ENCODE measurements around the gene RXRA.
"Not testable (repeated sequence)": the region's sequence is repeated elsewhere in the genome, so short reads cannot be mapped to it uniquely, and the experiment has no call there.

Gene RXRA

DNA sequence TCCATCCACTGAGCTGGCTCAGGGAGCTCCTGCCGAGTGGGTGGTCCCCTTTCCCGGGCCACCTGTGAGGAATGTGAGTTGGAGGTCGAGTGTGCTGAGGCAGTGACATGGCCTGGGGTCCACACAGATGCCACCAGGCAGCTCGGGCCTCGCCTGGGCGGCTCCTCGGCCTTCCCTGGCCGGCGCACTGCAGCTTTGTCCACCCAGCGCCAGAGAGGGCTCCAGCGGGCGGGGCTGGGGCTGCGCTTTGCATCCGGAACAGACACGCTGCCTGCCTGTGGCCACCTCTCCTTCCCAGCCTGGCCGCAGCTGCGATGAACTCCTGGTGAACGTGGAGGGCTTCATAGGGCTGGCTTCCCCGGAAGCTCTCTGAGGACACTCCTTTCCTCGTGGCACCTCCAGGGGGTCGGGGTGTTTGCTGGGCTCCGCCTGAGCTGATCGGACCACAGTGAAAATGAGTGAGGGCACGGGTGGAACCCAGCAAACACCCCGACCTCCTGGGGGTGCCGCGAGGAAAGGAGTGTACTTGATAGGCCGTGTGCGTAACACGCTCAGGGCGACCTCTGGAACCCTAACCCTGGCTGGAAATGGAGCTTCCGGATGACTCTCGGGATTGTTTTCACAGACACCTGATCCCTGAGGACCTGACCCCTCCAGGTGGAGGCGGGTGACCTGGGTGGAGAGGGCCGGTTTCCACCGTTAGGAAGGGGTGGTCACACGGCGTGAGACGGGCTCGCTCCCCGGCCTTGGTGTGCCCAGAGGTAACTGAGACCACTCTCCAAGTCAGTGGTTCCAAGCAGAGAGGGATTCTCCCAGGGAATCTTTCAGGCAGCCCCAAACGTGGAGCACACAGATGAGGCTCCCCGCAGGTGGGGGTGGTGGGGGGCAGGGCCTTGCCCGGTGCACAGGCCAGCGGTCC is 31.8 kb upstream of the RXRA start:
- DNase-seq: no peak

DNA sequence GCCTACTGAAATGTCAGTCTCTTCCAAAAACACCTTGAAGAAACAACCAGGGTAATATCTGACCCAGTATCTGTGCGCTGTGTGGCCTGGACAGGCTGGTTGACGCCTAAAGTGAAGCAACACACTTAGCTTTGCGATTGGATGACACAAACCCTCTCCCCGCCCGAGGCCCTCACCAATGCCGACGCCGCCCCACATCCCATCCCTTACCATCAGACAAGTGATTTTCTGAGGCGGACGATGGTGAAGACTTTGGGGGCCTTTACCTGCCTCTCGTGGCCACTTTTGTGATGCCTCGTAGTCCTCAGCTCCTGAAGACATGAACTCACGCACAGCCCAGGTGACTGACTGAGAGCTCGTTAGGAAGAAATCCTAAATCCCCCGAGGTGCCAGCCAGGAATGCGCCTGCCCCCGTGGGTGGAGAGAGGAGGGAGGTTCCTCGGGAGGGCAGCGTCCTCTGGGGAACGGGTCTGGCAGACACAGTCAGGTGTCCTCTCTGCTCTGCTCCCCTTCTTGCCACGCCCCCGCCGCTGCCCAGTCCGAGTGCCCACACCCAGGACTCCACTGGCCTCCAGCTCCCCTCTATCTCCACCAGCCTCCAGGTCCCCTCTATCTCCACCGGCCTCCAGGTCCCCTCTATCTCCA is 31.0 kb upstream of the RXRA start:
- no peak for DNase-seq

DNA sequence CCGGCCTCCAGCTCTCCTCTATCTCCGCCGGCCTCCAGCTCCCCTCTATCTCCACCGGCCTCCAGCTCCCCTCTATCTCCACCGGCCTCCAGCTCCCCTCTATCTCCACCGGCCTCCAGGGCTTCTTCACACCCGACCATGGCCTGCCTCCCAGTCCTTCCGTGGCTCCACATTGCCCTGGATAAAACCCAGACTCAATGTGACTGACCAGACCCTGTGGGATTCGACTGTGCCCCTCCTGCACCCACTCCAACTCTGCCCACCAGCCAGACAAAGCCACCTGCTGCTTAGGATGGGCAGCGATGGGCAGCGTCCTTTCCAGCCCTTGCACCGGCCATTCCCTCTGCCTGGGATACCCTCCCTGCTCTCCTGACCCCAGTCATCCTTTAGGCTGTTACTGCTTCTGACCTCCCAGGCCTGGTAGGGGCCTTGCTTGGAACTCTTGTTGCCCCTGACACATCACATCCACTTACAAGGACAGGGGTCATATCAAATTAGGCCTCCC is 30.5 kb upstream of the RXRA start:
- DNase-seq: no peak

DNA sequence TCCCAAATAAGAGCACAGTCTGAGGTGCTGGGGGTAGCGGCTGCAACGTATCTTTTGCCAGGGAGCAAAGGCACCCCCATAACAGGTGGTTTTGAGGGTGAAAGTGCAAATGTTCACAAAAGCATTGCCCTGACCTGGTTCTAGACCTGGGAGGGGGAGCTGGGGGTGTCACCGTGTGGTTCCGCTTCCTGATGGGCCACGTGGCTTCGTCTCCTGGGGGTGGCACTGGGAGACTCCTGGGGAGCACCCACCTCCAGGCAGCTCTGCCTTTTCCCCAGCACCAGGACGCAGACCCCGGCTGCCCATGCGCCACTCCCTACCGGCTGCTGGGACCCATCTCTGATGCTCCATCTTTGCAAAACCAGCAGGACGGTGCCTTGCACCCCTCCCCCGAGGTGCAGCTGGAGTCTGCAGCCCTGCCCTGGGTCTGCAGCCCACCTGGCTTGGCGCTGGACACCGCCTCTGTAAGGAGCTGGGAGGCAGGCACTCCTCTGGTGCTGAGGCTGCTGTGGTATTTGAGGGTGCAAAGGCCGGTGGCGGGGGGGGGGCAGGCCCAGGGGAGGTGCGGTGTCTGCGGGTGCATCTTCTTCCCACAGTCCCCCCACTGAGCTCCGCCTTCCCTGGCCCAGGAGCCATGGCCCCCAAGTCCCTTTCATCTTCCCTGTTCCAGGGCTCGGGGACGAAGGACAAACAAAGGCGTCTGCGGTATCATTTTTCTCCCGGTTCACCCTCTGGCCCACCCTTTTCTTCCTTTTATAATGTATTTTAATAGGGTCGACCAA is 29.8 kb upstream of the RXRA start:
- DNase-seq: no peak

DNA sequence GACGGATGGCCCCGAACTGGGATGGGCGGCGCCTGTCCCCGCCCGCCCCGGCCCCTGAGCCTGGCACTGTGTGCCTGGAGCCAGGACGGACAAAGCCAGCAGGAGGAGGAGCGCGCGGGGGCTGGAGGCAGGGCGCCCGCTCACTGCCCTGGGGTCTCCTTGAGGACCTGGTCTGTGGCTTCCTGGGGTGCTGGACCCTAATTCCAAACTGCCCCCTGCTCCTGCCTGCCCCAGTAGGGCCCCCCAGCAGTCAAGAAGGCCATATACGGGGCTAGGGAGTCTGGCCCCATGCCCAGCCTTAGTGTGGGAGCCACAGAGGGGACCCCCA is 29.2 kb upstream of the RXRA start:
- DNase-seq: no peak

DNA sequence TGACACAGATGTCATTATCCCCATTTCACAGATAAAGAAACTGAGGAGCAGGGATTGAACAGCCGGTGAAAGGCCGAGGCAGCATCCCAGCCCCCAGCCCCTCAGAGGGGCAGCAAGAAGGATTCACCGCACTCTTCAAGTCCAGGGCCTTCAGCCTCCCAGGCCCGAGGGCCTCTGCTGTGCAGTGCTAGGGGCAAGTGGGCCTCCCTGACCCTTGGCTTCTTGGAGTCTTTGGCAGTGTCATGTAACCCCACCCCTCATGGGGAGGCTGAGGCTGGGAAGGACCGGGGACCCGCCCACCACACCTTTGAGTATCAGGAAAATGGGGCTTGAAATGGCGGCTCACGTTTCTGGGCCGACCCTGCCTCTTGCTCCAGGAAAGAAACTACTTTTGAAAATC is 28.7 kb upstream of the RXRA start:
- no peak for DNase-seq

DNA sequence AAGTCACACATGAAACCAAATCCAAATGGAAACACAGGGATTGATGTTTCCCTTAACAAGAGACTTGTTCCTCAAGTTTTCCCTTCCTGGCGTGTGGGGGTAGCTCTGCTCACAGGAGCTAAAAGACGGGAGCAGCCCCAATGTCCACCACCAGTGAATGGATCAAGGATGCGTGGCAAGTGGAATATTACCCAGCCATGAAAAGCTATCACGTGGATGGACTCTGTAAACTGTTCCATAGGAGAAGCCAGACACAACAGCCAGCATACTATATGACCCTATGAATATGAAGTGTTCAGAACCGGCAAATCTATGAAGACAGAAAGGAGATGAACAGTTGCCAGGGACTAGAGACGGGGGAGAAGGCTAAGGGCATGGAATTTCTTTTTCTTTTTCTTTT is 28.3 kb upstream of the RXRA start:
- no peak for DNase-seq

DNA sequence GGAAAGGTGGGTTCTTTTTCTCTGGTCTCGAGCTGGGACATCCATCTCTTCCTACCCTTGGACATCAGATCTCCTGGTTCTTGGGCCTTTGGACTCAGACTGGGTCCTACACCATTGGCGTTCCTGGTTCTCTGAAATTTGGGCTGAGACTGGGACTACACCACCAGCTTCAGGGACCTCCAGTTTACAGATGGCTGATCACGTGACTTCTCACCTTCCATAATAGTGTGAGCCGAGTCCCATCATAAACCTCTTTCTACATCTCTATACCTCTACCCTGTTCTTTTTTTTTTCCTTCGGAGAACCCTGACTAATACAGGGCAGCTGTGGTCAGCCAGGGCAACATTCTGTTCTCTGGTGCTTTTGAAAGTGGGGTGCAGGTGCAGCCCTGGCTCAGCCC is 27.2 kb upstream of the RXRA start:
- DNase-seq: no peak

DNA sequence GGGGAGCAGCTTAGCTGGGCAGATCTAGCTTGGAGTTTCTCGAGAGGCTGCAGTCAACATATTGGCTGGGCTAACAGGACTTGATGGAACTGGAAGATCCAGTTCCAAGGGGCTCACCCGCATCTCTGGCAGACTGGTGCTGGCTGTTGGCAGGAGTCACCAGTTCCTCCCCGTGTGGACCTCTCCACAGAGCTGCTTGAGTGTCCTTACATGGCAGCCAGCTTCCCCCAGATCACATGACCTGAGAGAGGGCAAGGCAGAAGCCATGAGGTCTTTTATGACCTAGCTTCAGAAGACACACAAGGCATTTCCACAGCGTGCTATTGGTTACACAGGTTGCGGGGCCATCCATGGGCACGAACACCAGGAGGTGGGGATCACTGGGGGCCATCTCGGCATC is 26.4 kb upstream of the RXRA start:
- no peak for DNase-seq

DNA sequence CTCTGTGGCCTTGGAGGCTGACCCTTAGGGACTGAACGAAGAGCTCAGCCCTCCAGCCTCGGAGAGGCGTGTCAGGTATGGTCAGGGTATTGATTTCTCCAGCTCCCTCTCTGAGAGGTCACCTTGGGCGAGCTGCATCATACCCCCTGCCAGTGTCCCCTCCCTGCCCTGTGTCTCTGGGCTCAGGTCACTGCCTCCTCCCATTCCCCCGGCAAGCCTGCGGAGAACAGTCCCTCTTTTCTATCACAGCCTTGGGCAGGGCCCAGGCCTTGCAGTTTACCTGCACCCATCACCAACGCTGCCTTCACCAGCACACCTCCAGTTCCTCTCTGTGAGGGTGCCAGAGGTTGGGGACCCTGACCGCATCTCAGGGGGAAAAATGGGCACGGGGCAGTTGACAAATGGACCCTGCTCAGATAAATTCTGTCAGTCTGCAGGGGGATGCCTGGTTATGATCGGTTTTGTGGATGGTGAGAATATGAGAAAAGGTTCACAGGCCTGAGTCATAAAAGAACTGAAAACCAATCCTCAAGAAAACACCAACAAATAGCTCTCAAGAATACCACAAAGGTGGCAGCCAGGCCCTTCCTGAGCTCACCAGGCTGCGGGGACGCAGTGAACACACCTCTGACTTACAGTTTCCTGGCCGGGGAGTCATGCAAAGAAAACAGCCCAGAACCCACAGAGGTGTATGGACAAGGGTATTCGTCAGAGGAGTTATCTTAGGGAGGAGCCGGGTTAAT is 24.7 kb upstream of the RXRA start:
- no peak for DNase-seq

DNA sequence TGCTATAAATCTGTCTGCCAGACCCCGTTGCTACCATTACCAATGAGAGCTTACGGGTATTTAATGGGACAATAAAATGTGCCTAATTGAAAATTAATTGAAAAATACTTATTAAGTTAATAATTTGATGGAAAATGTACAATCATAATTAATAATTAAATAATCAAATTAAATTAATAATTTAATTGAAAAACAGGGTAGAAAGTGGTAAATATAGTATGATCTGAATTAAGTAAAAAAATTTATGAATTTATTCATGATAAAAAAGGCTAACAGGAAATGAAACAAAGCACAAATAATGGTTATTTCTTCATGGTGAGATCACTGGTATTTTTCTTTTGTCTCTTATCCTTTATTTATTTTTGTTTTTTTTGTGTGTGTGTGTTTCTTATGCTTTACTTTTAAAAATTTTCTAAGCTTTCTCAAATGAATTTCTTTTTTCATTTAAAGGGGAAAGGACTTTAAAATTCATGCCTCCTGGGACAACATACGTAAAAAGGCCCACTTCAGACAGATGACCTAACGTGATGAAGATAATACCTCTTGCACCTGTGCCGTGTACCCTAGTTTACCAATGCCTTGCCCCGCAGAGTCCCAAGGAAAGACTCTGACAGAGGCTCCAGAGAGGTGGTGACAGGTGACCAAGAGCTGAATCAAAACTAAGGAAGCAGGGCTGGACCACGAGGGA is 24.0 kb upstream of the RXRA start:
- DNase-seq: no peak

DNA sequence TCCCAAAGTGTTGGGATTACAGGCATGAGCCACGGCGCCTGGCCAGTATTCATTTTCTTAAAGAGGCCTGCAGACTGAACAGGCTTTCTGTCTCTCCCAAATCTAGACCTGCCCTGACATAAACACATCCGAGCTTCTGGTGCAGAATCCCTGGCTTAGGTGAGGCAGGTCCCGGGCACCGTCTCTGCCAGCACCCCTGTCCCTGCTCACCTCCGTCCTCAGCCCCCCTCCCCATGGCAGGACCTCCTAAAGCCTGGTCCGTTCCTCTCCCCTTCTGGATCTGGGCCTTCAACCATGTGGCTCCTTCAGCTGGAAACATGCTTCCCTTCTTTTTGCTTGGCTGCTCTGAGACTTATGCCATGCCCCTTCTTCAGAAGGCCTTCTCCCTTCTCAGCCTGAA is 22.7 kb upstream of the RXRA start:
- no peak for DNase-seq

DNA sequence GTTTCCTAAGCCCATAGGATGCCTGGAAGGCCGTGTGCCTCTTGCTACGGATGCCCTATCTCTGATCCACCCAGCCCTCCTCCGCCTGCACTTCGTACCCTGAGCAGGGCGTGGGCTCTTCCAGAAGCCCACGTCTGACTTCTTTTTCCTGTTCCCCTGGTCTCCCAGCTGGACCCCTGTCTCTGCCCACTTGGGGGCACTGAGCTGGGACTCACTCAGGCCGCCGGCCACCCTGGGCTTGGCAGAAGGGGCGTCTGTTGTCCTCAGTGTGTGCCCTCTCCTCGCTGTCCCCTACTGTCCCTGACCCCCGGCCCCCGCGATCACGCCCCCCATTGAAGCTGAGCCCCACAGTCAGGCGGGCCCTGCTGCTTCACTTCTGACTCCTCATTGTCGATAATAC is 22.0 kb upstream of the RXRA start:
- DNase-seq: no peak

DNA sequence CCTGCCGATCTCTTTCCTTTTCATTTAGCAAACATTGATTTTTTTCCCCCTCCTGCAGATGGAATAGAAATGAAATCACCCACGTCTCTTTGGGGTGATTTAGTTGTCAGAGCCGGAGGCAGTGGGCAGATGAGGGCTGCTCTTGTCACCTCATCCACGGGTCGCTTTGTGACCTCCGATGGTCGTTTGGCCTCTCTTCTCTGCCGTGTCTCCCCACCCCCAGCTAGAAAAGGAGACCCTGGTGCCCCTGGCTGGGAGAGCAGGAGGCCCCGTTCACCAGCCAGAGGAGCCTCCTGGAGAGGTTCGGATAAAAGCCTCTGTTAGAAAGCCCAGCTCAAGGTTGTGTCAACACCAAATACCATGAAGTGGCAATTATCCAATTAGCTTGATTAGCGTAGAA is 21.6 kb upstream of the RXRA start:
- no peak for DNase-seq

DNA sequence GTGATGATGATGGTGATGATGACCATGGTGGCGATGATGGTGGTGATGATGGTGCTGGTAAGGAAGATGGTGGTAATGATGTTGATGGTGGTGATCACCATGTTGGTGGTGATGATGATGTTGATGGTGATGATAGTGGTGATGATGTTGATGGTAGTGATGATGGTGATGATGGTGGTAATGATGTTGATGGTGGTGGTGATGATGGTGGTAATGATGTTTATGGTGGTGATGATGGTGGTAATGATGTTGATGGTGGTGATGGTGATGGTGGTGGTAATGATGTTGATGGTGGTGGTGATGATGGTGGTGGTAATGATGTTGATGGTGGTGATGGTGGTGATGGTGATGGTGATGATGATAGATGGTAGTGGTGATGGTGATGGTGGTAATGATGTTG is 20.7 kb upstream of the RXRA start:
- no peak for DNase-seq

DNA sequence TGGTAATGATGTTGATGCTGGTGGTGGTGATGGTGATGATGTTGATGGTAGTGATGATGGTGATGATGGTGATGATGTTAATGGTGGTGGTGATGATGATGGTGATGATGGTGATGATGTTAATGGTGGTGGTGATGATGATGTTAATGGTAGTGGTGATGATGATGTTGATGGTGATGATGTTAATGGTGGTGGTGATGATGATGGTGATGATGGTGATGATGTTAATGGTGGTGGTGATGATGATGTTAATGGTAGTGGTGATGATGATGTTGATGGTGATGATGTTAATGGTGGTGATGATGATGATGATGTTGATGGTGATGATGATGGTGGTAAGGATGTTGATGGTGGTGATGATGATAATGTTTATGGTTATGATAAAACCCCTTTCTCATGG is 20.2 kb upstream of the RXRA start:
- not testable (repeated sequence) for DNase-seq

DNA sequence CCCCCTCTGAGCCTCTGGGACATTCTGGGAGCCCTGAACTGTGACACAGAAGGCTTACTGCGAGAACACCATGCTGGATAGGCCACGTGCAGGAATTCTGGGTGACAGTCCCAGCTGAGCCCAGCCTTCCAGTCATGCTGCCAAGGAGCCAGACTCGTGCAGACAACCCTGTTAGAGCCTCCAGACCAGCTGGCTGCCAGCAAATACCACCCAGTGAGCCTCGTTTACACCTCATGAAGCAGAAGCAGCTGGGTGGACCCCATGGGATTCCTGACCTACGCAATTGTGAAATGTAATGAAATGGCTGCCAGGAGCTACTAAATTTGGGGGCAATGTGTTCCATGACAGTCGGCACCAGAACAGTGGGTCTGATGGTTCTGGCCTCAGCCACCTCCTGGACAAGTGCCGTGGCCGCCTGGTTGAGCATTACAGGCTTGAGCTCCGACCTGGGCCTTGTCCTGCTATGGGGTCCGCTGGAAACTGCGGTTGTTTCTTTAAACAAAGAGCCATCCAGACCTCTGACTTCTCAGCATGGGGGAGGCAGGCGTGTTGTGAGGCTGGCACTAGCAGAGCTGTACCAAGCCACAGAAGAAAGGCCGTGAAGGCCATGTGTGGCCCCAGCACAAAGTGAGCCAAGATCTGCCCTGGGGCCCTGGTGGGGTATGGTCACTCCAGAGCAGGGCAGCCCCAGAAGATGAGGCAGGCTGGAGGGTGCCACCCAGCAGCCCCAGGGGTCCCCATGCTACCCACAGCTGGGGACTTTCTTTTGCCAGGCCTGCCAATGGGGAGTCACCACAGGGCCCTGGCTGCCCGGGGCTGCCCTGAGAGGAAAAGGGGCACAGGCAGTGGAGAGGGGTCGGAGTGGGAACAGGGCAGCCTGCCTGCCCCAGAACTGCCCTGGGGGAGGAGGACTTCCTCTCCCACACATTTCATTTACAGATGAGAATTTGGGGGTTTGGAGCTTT is 19.3 kb upstream of the RXRA start:
- DNase-seq: no peak

DNA sequence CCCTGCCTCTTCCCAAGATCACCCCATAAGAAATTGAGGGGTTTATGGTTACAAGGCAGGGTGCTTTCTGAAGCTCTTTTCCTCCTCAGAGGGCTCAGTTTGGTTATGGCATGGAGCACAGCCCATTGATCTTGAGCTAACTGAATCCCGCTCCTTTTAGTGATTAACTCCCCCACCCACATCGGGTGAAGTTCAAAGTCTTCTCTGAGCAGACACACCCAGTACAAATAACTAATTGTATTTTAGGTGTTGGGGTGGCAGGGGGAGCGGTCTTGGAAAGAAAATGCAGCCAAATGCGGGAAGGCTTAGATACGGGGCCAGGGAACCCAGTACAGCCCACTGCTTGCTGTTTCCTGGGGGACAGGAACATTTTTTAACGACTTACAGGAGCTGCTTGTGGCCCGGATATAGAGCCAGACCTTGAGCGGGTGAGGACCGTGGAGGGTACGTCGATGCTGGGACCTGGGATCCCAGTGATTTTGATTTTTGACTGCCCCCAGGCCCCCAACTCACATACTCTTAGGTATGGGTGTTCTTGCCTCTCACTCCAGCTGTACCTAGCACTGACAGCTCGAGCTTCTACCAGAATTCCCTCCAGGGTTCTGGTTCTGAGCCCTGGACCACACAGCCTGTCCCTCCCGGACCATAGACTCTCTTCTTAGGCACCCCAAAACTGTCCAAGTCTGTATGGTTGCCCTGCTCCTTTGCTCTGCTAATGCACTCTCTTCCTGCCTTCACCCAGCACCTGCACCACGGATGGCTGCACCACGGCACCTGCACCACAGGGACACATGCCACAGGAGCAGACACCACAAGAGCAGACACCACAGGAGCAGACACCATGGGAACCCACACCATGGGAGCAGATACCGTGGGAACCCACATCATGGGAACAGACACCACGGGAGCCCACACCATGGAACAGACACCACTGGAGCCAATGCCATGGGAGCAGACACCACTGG is 18.3 kb upstream of the RXRA start:
- no peak for DNase-seq

DNA sequence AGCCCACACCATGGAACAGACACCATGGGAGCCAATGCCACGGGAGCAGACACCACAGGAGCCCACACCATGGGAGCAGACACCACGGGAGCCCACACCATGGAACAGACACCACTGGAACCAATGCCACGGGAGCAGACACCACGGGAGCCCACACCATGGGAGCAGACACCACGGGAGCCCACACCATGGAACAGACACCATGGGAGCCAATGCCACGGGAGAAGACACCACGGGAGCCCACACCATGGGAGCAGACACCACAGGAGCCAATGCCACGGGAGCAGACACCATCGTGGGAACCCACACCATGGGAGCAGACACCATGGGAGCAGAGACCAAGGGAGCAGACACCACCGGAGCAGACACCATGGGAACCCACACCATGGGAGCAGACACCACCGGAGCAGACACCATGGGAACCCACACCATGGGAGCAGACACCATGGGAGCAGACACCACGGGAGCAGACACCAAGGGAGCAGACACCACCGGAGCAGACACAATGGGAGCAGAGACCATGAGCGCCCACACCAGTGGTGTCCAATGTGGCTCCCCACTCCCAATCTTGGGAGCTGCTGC is 17.5 kb upstream of the RXRA start:
- not testable (repeated sequence) for DNase-seq

DNA sequence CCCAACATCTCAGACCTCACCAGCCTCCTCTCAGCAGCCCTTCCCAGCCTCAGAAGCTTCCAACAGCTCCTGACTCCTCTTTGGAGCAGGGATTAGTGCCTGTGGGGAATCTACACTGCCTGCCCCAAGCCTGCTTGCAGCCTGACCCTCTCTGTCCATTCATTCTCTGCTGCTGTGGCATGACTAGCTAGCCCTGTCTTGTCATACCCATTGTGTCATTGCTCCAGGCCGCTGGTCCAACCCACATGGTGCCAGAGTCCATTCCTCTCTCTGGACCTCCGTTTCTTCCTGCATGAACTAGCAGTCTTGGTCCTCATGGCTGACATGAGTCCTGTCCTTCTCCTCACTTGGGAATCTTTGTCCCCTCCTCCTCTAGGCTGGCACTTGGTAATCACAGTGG is 12.8 kb upstream of the RXRA start:
- DNase-seq: no peak
